ENCODE measurements around the gene KRT83.

The KRT83 gene

DNA sequence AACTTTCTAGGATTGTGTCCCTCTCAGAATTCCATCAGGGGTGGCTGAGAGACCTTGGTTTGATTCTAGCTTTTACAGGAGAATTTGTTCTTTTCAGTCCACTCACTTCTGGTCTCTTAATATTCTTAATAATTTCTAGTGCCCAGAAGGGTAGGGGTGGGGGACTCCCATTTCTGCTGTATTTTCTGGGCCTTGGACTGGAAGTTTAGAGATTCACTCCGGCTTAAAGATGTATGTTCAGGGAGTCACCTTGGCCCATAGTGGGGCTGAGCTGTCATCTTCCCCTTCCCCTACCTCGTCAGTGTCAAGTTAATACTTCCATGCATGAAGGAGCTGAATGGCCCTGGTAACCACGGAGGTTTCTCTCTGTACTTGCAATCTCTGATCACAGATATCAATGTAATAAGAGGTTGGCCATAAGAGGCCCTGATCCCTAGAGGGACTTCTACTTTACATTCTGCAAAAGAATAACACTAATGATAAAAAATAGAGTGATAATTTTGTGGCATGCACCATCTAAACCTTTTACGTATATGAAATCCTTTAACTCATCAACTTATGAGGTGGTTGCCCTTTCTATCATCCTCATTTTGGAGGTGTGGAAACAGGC lies 36.5 kb downstream of the KRT83 start:
- DNase-seq, result no peak

DNA sequence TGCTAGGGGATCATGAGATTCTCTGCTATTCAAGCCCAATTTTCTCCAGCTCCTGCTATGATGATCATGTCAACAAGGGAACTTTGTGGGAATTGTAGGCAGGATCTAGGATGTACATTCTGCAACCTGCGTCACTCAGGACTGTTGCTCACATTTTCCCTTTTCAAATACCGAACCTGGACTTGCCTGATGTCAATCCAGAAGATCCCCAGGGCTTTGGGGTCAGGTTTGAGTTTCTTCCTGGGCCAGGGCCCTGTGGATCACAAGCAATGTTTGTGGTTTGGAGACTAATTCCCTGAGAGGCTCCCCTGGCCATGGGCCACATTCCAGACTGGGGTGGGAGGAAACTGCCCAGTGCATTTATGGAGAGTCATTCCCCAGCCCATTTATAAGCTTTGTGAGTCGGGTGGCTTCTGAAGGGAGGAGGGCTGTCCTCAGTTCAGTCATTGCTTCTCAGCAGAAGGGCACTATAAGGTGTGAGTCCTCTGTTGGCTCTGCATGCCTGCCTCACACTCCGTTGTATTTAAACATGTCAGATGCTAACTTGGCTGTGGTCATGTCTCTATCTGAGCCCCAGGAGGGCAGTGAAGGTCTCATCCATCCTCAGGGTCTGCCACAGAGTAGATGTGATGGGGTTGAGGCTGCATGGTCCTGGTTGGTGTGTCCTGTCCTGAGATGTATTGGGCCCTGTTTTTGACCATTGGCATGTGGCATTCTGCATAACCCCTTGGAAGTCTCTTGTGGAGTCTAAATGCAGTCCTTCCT lies 40.2 kb downstream of the KRT83 start:
- no peak for DNase-seq

DNA sequence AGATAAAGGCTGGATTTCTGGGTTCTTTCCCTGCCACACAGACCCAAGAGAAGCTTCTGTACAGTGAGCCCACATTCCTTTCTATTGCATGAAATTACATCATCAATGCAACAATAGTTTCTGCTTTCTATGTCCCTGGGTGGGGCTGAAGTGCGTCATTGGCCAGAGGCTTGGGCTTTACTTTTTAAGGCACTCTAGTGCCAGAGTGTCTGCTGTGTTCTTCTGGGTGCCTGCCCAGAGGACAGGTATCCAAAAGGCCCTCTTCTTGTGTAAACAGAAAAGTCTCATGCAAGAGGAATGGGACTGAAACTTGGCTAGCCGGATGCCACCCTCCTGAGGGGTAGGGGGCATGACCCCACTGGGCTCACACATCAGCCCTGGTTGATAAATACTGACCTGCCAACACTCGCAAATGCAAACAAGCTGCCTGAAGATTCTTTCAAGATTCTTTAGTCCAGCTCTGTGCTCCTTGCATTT lies 40.8 kb downstream of the KRT83 start:
- no peak for DNase-seq

DNA sequence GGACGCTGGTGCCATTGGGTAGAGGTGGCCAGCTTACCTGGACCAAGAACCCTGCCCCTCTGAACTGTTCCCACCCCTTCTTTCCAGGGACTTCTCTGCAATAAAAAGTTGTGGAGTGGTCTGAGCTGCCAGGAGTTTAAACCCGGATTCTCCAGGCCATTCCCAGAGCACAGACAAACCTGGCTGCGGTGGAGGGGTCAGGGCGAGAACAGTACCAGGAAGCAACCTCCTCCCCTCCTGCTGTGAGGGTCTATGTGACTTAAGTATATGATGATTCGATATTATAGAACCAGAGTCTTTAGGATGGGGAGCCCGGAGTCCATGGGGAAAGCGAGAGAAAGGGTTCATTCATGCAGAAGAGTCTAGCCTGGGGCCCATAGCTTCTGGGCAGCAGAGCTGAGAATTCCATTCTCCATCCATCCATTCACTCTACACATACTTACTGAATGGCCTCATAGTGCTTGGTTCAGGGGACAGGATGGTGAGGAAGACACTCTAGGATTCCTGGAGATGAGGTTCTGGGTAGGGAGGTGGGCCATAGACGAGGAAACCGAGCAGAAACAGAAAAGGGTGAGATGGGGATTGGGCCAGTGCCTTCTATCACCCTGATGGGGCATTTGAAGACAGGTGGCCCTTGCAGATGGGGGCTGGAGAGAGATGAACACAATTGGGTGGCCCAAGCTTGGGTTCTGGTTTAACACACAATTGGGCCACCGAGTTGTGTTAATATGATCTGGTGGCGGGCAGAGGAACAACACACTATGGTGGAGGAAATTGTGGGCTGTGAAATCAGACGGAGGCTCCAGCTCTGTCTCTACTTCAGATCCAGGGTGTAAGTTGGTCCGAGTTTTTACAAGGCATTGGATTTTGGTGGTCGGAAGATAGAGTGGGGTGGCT lies 41.5 kb downstream of the KRT83 start:
- DNase-seq, result no peak

DNA sequence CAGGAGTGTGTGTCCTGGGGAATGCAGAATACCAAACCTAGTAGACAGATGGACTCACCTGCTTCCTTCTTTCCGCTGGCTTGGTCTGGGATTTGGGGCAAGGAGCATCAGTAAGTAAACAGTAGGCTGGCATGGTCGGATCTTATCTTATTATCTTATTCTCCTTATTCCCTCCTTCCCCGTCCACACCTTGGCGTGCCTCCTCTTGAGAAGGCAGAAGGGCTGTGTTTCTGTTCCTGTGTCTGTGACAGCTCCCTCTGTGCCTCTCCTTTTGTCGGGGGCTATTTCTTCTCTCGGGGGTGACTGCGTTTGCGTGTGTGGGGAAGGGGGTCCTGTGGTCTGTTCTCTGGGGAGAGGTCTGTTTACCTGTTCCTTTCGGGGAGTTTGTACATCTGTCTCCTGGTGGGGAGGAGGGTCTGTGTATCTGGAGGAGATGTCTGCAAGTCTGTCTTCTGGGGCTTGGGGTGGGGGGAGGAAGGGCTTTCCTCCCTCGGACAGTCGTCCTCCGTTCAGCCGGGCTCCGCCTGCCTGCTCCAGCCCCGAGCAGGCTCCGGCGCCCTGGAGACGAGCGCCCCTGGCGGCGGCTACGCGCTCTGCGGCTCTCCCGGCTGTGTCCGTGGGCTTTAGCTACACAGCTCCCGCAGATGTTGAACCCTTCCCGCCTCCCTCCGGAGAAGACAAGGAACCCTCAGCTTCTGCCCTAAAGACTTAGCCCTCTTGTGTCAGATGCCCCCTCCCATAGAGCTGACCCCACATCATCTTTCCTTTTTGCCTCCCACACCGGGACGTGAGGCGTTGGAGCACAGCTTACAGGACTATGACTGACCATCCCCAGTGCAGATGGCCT lies 42.4 kb downstream of the KRT83 start:
- DNase-seq, result peak; percentile 15 to 67 (median 48)

DNA sequence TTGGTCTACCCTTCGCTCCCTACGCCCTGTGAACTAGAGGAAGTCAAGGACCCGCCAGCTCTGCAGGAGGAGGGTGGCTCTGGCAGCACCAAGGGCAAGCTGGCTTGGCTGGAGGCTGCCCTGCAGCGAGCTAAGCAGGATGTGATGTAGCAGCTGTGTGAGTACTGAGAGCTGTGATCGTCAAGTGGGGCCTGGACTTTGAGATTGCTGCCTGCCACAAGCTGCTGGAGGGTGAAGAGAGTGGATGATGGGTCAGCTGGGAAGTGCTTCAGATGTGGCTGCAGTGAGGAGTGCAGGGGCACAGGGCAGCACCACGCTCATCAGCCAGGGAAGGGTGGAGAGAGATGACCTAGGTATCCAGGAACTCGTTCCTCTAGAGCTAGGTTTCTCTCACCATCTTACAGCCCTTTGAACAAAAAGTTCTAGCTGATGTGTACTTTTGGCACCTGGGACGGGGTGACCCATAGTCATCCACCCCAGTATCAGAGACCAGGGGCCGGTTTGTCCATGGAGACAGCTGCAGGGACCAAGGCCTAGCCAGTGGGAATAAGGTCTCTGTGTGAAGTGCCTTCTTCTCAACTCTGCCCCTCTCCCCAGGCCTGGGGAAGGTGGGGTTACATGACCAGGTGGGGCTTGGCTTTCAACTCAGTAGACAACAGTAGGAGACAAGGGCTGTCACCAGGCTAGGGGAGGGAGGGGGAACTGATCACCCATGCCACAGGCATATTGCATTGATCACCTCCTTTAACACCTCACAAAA lies 43.5 kb downstream of the KRT83 start:
- no peak for DNase-seq

DNA sequence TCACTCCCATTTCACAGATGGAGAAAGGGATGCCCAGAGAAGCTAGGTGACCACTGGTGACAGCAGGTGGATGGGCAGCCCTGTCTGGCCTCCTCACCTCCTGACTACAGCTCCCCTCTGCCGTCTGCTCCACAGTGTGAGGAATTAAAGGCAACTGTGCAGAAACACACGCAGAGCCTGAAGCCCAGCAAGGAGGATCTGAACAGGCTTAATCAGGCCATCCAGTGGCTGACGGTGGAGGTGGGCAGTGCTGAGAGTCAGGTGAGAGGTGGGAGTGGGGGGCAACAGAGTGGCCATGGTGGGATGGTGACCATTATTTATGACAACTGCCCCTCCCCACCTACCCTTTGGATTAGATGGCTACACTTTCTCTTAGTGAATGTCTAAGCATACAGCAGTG lies 45.5 kb downstream of the KRT83 start:
- DNase-seq, result no peak

DNA sequence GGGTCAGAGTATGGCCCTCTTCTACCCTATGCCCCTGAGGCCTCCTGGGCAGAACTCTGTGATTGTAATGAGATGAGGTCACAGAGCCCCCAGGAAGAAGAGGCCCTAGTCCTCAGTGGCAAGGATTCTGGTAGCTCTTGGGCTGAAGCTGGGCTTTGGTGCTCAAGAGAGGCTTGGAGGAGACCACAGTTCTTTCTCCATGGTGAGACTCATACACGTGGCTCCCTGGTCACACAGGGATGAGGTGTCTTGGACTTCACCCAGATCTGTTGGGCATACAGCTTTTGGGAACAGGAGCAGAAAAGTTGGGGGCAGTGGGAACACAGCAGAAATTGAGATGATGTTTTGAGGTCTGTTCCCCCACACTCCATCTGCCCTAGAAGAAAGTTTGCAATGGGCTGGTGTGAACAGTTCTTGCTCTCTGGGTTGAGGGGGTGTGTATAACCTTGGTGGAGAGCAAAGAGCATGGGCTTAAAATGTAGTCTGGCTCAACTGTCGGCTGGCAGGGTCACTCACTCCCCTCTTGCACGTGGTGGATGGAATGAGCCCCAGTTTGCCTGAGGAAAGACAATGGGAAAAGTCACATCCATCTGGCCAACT lies 46.6 kb downstream of the KRT83 start, which contains the start of gene KRT86:
TSS of gene KRT86 (plus strand) at position 125 of the 600 bp plus-strand sequence. CDS start 27,272 bp downstream, outside the sequence.
- DNase-seq, result no peak

DNA sequence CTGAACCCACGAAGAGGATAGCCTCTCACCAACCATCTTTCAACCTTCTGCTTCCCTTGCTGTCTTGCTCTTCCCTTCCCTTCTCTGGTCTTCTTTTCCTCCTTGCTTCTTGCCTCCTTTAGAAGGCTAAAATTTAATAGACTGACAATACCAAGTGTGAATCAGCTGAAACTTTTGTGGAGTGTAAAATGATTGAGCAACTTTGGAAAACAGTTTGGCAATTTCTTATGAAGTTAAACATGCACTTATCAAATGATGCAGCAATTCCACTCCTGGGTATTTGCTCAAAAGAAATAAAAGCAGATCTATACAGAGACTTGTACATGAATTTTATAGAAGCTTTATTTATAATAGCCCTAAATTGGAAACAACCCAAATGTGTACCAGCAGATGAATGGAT lies 50.0 kb downstream of the KRT83 start:
- DNase-seq, result no peak

DNA sequence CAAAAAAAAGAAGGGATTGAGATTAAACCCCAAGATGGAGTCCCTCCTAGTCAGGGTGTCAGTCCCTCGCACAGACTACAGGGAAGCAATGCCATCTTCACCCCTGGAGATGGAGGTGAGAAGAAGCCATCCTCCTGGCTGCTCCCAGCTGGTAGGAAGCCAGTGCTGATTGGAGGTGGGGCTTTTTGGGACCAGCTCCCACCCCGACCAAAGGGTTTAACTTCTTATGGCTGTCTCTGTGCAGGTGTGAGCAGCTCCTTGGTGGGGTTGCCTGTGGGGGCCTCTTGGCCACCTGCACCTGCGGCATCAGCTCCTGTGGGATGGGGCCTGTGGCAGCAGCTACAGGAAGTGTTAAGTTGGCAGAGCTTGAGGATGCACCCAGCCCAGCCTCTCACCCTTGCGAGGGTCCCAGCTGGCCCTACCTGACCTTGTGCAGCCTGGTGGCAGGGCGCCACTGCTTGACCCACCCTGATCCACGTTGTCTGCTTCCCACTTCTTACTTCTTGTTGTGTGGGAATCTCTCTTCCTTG lies 50.6 kb downstream of the KRT83 start:
- DNase-seq, result no peak

DNA sequence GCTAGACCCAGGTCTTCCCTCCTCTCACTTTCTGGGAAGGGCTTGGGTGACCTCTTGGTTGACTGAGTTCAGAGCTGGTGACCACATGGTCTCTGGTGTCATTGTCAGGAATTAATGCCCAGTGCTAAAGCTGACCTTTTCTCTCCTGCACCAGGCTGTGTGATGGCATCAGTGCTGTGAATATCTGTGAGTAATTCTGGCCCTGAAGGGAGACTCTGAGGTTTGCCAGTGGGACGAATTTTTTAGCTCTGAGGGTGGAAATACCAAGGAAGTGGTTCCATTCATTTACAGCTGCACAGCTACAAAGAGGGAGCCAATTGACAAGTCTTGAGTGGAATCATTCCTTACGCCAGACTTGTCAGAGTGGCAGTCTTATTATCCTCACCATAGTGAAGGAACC lies 53.0 kb downstream of the KRT83 start:
- no peak for DNase-seq

DNA sequence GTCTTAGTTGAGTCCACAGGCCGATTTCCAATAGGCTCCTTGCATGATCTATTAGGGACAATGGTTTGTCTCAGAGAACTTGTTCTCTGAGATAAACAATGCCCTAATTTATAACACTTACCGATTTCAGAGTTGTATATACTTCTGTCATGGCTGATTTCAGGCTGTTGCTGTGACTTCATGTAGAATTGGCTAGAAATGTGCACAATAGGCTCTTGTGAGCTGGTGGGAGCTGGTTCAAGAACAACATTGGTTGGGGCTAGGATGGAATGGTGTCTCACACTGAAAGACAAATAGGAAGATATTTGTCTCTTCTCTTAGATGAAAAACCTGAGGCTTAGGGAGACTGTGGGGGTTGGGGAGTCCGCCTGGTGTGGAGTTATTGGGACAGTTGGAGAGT lies 53.5 kb downstream of the KRT83 start:
- no peak for DNase-seq

DNA sequence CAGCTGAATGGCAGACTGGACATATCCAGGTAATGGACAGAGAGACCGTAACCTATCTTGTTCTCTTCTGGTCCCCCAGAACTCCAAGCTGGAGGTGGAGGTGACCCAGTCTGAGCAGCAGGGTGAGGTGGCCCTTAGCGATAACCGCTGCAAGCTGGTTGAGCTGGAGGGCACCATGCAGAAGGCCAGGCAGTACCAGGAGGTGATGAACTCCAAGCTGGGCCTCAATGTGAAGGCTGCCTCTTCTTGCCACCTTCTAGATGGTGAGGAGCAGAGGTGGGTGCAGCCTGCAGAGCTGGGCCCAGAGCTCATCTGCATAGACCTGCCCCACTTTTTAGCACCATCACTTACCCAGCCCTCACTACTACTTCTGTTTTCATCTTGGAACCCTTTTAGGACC lies 53.9 kb downstream of the KRT83 start:
- no peak for DNase-seq

DNA sequence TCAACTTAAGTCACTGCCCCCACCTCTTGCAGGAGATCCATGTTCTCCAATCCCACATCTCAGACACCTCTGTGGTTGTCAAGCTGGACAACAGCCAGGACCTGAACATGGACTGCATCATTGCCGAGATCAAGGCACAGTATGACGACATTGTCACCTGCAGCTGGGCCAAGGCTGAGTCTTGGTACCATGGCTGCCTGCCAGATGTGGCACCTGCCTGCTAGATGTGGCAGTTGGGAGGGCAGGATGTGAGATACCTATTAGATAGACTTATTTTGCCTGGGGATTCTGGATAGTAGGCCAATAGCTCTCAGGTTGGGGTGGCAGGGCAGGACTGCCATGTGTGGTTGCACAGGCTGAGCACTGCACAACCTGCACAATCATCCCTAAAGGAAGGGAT lies 54.7 kb downstream of the KRT83 start:
- no peak for DNase-seq

DNA sequence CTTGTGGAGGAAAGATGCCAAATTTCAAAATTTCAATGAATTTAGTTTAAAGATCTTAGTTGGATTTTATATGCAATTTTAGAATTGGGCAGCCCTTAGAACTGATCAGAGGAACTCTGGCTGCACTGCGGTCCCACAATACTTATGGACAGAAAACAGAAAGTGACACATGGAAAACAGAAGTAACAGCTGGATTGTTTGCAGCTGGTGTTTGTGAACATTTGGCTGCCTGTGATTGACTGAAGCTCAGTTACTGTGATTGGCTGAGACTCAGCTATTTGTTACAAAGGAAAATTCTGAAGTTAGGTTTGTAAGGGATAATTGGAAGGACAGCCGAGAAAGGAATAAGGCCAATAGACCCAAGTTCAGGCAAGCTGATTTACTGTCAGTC lies 56.8 kb downstream of the KRT83 start:
- no peak for DNase-seq

Data from stimulated activated naive CD4-positive, alpha-beta T cell (primary cell).